SK-N-SH treated with all-trans-retinoic acid at 6 μM for 48 hours (cell line): ENCODE data around the gene LRRC58.

Experiments
- ATAC-seq: fragments of 200-7000 bp; cut with Tn5 transposase; 3 replicates; pipeline ENCODE4 v1.9.1; 2020; ENCODE audit warnings: mild to moderate bottlenecking, moderate library complexity
- ARNTL ChIP-seq: fragments of 450-650 bp; formaldehyde crosslinking; IDR thresholded peaks from 2 replicates; pipeline ENCODE4 v1.5.0; 2020; ENCODE audit warnings: low read depth, mild to moderate bottlenecking, moderate library complexity, borderline replicate concordance
- BACH2 ChIP-seq: fragments of 250-450 bp; sonication (Bioruptor Pico); IDR thresholded peaks from 2 replicates; pipeline ENCODE4 v1.9.0; 2021; ENCODE audit warnings: mild to moderate bottlenecking, borderline replicate concordance
- CREB5 ChIP-seq: fragments of 250-450 bp; sonication (Bioruptor Pico); IDR thresholded peaks from 2 replicates; pipeline ENCODE4 v1.5.1; 2020; ENCODE audit warnings: low read depth, mild to moderate bottlenecking, moderate library complexity
- CSRNP3 ChIP-seq: fragments of 250-450 bp; sonication (Bioruptor Pico); IDR thresholded peaks from 2 replicates; pipeline ENCODE4 v1.5.1; 2021; ENCODE audit warnings: mild to moderate bottlenecking, moderate library complexity
- ESRRG ChIP-seq: fragments of 250-450 bp; sonication (Bioruptor Pico); IDR thresholded peaks from 2 replicates; pipeline ENCODE4 v1.6.1; 2021; ENCODE audit warnings: mild to moderate bottlenecking
- GLIS3 ChIP-seq: fragments of 250-450 bp; sonication (Bioruptor Pico); IDR thresholded peaks from 2 replicates; pipeline ENCODE4 v1.5.0; 2020; ENCODE audit warnings: mild to moderate bottlenecking, moderate library complexity
- OSR1 ChIP-seq: fragments of 250-450 bp; sonication (Bioruptor Pico); IDR thresholded peaks from 2 replicates; pipeline ENCODE4 v1.8.0; 2022; ENCODE audit warnings: moderate library complexity, mild to moderate bottlenecking, inconsistent platforms
- PATZ1 ChIP-seq: fragments of 250-450 bp; sonication (Bioruptor Pico); IDR thresholded peaks from 2 replicates; pipeline ENCODE4 v1.8.0; 2020; ENCODE audit warnings: mild to moderate bottlenecking, moderate library complexity, borderline replicate concordance
- POU6F1 ChIP-seq: fragments of 250-450 bp; sonication (Bioruptor Pico); IDR thresholded peaks from 2 replicates; pipeline ENCODE4 v1.8.0; 2021; ENCODE audit warnings: low read depth, mild to moderate bottlenecking, moderate library complexity, borderline replicate concordance
- PPARA ChIP-seq: fragments of 250-450 bp; sonication (Bioruptor Pico); IDR thresholded peaks from 2 replicates; pipeline ENCODE4 v1.5.0; 2020; ENCODE audit warnings: mild to moderate bottlenecking, borderline replicate concordance
- RARB ChIP-seq: fragments of 250-450 bp; sonication (Bioruptor Pico); IDR thresholded peaks from 2 replicates; pipeline ENCODE4 v1.8.0; 2021; ENCODE audit warnings: mild to moderate bottlenecking, moderate library complexity
- TOX ChIP-seq: fragments of 250-450 bp; sonication (Bioruptor Pico); IDR thresholded peaks from 2 replicates; pipeline ENCODE4 v1.8.0; 2021; ENCODE audit warnings: mild to moderate bottlenecking, moderate library complexity, borderline replicate concordance
- TSHZ2 ChIP-seq: fragments of 250-450 bp; sonication (Bioruptor Pico); IDR thresholded peaks from 2 replicates; pipeline ENCODE4 v1.5.0; 2020; ENCODE audit warnings: mild to moderate bottlenecking, moderate library complexity
- ZC3H10 ChIP-seq: fragments of 250-450 bp; sonication (Bioruptor Pico); IDR thresholded peaks from 2 replicates; pipeline ENCODE4 v1.5.1; 2021; ENCODE audit warnings: mild to moderate bottlenecking, moderate library complexity
- ZFP3 ChIP-seq: fragments of 250-450 bp; sonication (Bioruptor Pico); IDR thresholded peaks from 2 replicates; pipeline ENCODE4 v1.5.0; 2020; ENCODE audit warnings: mild to moderate bottlenecking, moderate library complexity
- ZFP30 ChIP-seq: fragments of 450-650 bp; formaldehyde crosslinking; IDR thresholded peaks from 2 replicates; pipeline ENCODE4 v1.5.0; 2022; ENCODE audit warnings: mild to moderate bottlenecking, moderate library complexity
- ZNF70 ChIP-seq: fragments of 450-650 bp; formaldehyde crosslinking; IDR thresholded peaks from 2 replicates; pipeline ENCODE4 v1.5.0; 2020; ENCODE audit warnings: mild to moderate bottlenecking, moderate library complexity

LRRC58 gene

GRCh38 chr3:120284747-120285507 is 64.2 kb downstream of the LRRC58 start, which contains the start of gene GPR156 (continued):
- TF ChIP-seq POU6F1, result no peak
- no peak for TF ChIP-seq TOX (CRISPR knock-in tag)
- no peak for TF ChIP-seq RARB (CRISPR knock-in tag)
- no peak for TF ChIP-seq OSR1 (CRISPR knock-in tag)
- no peak for TF ChIP-seq ARNTL (CRISPR knock-in tag)
- TF ChIP-seq ESRRG (CRISPR knock-in tag), result no peak
- TF ChIP-seq ZFP30, result no peak
- TF ChIP-seq BACH2, result no peak
- no peak for TF ChIP-seq ZFP3 (CRISPR knock-in tag)
- TF ChIP-seq CSRNP3 (CRISPR knock-in tag), result no peak
- no peak for TF ChIP-seq ZC3H10 (CRISPR knock-in tag)
- TF ChIP-seq, all 23 proteins: peak for 0

- TF ChIP-seq BACH2 (no peak), CREB5 (CRISPR knock-in tag) (no peak)
- no peak for ATAC-seq
These were observed 67.9 kb downstream of the LRRC58 start for GRCh38 chr3:120281261-120281660.

- TF ChIP-seq BACH2, result no peak
- no peak for TF ChIP-seq ZNF70 (CRISPR knock-in tag)
- TF ChIP-seq CSRNP3 (CRISPR knock-in tag), result no peak
- TF ChIP-seq TOX (CRISPR knock-in tag), result no peak
- TF ChIP-seq PATZ1 (CRISPR knock-in tag), result no peak
- no peak for TF ChIP-seq POU6F1
- TF ChIP-seq PPARA (CRISPR knock-in tag), result no peak
- TF ChIP-seq CREB5 (CRISPR knock-in tag), result no peak
- no peak for TF ChIP-seq TSHZ2
- TF ChIP-seq GLIS3, result no peak
- ATAC-seq, result no peak
These were observed 68.6 kb downstream of the LRRC58 start for GRCh38 chr3:120280566-120280965.
